Measurements from ENCODE around the gene TNFAIP1.

The TNFAIP1 gene

DNA sequence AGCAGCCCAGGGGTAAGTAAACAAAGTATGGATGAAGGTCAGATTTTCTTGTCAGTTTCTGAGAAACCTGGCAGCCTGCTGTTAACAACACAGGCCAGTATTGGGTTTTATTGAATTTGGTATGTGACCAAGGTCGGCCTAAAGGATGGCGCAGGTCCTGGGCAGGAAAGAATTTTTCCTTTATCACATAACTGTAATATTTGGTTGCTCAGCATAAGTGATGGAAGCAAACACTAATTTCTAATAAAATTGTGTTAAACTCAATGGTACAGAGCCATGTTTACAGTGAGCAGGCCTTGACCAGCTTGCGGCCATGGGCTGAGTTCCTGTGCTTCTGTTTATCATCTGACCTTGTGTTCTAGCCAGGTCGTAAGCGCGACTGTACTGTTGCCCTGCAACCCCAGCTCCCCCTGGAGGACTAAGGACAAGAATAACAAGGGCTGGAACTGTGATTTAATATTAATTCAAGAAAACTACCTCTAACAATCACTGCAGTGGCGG is 11.2 kb downstream of the TNFAIP1 start:
- DNase-seq = no peak

DNA sequence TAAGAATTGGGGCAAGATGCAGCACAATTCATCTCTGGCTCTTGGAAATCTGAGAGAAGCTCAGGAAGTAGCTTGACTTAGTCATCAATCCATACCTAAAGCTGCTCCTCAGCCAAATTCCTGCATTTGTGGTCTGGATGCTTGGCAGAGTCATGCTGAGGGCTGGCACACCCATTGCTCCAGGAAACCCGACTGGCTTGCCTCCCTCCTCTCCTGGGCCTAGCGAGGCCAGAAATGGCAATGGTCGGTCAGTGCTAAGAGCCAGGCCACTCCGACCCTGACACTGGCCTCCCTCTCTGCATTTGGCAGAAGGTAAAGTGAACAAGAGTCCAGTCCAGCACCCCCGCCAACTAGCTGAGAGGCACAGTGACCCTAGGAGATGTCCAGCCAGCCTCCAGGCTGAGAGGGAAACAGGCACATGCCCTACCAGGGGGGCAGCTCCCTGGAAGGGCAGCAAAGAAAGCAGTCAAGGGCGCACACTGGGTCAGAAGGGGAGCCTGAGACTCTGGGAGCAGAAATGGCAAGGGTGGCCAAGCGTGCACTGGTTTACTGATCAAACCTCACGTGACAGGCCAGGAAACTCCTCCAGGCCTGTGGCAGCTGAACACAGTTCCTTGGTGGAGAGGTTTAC is 11.8 kb downstream of the TNFAIP1 start:
- DNase-seq = no peak

DNA sequence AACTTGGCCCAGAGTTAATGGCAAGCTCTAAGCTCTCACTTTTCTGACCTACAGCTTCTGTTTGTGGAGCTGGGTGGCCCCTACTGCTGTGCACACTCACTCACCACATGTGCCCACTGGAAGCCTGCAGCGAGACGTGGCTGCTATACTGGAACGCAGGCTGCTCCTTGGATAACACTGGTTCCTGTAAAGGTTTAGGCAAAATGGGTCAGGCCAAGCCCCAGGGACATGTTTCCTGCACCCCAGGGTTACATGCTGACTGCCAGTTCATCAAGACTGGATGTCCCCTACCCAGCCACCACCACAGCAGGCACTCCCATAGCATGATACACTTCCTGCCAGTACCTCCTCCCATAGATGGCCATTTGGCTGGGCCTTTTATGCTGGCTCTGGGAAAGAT is 13.4 kb downstream of the TNFAIP1 start:
- no peak for DNase-seq

DNA sequence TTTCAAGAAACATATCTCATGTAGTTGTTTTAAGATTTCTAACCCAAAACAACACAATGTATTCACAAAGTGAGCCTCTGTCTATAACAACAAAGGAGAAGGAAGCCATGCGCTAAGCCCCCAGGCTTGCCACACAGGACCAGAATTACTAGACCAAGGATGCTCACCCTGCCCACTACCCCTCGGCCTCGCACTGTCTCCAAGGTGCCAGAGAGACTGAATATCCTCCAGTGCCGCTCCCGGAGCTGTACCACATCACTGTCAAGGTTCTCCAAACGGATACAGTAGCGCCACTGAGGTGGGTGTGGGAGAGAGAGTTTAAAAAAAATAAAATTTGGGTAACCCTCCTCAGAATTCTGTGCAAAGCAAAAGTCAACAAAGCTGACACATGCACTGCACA is 14.7 kb downstream of the TNFAIP1 start:
- DNase-seq = no peak

DNA sequence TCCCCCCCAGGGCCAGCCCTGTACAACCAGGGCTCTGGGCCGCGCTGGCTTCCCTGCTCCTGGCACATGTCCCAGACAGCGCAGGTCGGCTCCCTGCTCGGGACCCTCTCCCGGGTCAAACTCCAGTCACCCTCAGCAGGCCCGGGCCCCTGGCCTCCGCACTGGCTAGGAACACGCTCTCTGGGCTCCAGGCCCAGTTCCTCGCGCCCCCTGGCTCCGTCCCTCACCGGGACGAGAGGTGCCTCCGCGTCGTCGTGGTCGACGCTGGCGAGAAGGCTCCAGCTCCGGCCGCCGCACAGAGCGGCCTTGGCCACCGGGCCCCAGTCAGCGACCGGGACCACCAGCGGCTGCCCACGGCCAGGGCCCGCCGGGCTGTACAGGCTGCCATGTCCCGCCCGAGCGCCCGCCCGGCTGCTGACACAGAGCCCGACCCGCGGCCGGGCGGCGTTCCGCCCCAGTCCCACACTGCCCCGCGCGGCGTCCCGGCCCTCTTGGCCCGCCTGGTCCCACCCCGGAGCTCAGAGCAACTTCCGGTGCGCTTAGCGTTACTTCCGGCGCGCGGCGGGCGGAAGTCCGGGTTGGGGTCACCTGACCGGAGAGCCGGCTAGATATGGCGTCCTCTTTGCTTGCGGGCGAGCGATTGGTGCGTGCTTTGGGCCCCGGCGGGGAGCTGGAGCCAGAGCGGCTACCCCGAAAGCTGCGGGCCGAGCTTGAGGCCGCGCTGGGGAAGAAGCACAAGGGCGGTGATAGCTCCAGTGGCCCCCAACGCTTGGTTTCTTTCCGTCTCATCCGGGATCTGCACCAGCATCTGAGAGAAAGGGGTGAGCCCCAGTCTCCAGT is 21.7 kb downstream of the TNFAIP1 start, which contains the start of gene POLDIP2:
POLDIP2 (minus strand) TSS at position 467 of the 840 bp plus-strand sequence; CDS start at position 388, 79 bp downstream.
- peak; percentile 95 for DNase-seq

DNA sequence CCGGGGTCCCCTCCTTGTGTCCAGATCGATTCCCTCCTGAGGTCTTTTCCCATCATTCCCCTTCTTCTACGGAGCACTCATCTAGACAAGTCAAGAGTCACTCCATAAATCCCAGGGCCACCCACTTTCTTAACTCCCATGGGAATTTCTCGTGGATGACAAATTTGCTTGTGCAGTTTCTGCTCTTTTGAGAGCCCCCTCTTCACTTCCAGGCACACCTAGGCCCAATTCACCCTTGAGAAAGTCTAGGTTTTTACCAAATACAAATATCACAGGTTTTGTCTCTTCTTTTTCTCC is 22.3 kb downstream of the TNFAIP1 start:
- no peak for DNase-seq

DNA sequence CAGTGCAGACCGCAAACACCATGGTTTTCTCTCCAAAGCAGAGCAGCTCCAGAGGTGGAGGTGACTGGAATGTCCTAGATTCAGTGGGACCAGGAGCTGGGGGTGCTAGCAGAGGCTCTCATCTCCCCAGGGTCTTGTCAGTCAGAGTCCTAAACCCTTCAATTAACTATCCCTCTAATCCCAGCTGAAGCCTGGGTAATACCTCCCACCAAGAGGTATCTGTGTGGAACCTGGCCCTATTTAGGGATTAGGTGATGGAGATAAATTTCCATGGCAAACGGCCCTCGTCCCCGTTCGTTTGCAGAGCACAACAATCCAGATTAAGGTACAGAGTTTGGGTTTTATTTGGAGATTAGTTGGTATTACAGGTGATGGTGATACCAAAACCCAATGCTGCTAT is 27.6 kb downstream of the TNFAIP1 start:
- no peak for DNase-seq

DNA sequence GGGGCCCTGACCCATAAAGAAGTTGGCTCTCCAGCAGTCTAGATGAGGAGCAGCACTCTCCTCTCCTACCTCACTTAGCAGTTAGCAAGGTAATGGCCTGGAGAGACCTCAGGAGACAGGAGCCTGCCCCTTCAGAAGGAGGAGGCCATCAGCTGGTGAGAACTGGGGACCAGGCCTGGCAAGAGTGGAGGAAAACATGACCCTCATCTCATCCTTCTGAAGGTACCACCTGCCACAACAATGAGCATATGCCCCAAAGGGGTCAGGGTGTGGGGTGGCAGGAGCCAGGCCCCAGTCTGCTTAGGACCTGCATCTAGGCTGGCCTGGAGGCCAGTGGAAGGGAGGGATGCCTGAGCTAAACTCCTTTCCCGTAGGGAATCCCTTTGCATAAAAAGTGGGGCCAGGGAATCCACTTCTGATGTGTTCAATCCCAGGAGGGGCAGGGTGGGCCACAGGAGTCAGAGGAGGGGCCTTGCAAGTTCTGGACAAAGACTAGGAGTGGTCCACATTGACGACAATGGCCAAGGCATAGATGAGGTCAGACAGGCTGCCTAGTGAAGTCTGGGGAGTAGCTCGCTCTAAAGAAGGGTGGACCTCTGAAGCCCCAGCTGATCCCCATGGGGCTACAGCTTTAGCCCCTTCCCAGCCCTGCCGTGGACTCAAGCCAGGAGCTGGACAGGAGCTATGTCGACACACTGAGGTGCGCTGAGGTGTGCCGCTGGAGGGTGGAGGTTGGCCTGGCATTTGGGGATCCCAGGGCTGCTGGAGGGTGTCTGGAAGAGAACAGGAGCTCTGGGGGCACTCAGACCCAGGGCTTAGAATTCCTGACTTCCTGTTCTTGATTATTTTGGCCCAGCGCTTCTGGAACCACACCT is 28.5 kb downstream of the TNFAIP1 start:
- DNase-seq = no peak

DNA sequence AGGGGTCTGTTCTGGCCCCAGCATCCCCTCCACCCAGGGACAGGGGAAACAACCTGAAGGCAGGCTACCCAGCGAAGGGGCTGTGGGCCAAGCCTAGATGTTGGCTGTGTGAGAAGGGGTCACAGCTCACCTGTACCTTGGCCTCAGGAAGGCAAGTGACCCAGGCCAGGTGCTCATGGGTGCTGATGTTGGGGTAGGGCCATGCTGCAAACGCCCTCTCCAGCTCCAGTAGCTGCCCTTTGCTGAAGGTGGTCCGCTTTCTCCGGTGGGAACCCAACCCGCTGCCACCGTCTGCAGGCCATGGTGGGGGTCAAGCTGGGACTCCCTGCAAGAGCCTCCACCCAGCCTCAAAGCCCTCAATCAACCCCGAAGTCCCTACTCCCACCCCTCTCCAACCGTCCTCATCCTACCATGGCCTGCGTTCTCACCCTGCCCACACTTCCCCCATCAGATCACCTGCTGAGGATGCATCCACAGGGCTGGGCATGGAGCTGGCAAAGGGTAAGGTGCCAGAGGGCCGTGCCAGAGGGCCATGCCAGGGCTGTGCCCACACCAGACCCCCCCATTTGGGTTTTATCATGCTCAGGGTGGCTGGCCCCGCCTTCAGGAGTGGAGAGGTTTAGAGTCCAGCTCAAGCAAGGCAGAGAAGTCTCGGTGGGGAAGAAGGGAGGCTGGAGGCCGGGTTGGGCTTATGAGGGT is 29.3 kb downstream of the TNFAIP1 start, which contains the start of gene SEBOX:
SEBOX (minus strand) TSS at position 535 of the 699 bp plus-strand sequence; CDS start at position 487, 48 bp downstream.
- no peak for DNase-seq

DNA sequence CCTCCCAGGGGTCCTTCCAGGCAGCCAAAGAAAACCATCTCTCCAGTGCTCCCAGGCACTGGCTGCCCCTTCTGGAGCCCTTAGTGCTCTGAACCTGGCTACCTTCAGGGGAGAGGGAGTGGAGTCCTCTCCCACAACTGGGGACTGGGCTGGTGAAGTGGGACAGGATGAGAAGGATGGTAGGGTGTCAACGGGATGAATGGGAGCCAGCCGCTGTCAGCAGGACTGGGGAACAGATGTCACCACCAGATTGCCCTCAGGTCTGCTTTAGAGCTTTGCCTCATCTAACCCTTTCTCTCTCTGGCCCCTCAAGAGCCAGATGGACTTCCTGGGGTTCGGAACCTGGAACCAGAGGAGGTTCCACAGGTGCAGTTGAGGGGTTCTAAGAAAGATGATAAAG is 29.9 kb downstream of the TNFAIP1 start:
- DNase-seq = no peak

DNA sequence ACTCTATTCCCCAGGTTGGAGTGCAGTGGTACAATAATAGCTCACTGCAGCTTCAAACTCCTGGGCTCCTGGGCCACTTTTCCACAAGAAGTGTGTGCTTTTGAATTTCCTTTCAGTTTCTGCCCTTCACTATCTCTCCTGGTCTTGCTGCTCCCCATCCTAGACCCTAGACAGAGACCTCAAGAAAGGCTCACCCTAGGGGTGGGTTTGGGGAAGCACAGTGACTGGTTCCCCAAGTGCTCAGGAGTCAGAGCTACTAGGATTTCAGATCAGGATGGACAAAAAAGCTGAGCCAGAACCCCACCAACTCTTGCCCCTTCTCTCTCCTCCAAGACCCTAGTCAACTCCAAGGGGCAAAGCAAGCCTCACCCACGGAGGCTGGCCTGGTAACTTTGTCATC is 31.0 kb downstream of the TNFAIP1 start:
- no peak for DNase-seq

DNA sequence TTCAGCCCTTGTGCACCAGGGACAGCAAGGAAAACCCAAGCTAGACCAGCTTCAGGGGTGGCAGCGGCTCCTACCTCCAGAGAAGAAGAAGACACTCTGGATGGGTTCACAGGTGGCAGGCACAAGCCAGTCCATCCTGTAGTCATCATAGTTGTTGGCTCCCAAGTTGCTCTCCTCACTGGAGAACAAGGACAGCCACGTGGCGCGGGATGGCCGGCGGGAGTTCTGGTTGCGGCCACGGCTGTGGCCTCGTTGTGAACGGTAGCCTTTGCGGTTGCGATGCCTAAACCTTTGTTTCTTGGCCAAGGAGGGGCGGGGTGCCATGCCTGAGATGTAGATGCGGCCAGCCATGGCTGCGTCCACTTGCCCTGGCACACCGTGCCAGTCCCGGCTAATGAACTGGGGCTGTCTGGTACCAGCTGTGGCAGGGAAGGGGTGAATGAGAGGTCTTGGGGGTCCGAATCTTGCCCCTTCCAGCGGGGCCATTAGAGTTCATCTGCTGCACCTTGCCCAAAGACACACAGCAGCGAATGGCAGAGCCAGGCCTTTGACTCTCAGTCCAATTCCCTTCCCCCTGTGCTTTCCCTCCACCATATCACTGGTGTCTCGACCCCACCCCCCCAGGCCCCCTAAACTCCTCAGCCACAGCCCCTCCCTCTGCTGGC is 32.2 kb downstream of the TNFAIP1 start:
- no peak for DNase-seq

DNA sequence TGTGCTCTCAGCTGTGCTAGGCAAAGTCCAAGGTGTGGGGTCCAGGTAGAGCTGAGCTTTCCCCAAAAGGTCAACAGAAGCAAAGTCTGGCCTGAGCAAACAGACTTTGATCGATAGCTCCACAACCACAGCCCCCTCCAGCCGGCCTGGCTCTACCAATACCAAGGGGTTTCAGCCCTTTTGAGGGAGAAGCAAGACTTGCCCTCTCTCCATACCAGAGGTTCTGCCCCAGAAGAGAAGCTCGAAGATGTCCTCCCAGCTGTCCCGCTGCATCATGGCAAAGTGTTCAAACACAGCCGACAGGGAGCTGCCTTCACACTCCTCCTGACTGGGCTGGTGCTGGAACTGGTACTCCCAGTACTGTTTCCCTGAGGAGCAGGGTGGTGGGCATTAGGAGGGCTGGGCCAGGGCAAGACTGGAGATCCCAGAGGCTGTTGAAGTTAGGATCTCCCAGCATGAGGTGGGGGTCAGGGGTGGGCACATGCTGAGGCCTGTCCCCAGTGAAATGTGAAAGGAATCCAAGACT is 32.8 kb downstream of the TNFAIP1 start:
- DNase-seq = no peak

DNA sequence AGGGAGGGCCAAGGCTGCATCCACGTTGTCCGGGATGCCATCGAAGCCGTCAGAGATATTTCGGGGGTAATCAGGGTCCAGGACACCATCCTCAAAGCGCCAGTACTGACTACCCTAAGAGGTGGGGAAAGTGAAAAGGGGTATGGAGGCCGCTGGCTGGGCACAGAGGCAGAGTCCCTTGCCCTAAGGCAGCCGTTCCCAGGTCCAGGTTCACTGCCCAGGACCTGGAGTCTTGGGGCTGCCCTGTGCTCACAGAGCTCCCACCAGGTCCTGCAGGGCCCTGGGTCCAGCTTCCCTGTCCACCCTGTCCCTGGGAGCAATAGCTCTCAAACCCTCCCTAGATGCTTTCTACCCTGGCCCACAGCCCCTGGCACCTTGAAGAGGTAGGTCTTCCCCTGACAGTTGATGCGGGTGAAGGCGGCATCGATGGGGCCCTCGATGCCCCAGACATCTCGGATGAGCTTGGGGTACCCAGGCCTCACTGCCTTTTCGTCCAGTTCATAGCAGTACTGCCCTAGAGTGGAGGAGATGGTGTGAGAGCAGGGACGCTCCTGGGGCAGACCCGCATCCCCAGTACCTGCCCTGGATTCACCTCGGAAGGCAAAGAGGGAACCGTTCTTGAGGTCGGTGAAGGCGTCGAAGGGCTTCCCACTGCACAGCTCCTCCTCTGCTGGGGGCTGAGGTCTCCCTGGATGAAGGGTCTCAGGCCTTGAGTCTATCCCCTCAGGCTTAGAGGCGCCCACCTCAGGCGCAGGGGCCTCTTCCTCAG is 33.5 kb downstream of the TNFAIP1 start:
- DNase-seq = no peak

DNA sequence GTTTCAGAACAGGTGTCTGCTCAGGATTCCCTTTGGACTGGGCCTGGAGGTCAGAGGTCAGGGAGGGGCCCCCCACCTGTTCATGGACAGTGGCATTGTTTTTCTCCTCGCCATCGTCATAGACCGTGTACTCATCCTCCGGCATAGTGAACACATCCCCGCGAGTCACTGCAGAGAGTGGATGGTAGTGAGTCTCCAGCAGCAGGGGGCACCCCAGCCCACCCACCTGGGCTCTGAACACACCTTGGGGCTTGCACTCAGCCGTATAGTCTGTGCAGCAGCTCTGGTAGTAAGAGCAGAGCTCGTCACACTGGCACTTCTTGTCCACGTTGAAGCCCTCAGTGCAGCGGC is 34.1 kb downstream of the TNFAIP1 start:
- DNase-seq = no peak

DNA sequence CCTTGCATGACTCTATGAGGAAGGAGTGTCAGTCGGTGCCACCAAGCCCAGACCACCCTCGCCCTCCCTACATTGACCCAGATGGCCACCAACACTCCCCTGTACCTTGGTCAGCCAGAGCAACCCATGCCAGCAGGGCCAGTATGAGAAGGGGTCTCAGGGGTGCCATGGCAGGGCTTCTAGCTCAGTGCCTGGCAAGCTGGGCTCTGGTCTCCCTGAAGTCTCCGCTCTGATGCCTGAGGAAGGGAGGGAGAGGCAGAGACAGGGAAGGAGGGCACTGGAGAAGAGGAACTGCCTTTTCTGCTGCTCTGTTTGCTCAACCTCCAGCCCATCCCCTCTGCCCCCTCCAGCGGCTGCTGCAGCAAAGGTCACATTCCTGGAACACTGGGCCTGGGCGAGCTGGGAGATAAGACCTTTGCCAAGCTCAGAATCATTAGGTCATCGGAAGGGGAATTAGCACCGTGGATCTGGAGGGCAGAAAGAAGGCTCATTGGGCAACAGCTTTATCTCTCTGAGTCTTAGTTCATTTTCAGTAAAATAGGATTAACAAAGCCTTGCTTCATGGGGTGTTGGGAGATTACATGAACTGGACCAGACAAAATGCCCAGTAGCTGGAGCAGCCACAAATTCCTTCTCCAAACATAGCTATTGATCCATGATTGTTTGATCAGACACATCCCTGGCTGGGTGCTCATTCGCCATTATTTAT is 34.6 kb downstream of the TNFAIP1 start, which contains the start of gene VTN:
VTN (minus strand) TSS at position 273 of the 709 bp plus-strand sequence; CDS start at position 169, 104 bp downstream.
- DNase-seq = no peak

DNA sequence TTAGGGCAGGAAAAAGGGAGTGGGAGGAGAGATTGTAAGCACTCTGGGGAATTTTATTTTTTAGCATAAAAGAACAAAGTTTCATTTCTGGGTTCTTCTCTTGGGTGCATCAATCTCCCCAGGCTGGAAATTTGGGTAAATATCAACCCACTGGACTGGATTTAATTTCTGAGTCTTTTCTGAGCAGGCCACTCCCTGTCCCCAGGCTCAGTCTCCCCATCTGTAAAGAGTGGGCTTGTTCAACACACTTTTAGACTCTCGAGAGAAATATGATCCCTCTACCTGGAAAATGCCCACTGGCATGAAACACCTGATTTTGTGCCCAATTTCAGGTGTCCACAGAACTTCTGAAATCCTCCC is 35.2 kb downstream of the TNFAIP1 start:
- no peak for DNase-seq

DNA sequence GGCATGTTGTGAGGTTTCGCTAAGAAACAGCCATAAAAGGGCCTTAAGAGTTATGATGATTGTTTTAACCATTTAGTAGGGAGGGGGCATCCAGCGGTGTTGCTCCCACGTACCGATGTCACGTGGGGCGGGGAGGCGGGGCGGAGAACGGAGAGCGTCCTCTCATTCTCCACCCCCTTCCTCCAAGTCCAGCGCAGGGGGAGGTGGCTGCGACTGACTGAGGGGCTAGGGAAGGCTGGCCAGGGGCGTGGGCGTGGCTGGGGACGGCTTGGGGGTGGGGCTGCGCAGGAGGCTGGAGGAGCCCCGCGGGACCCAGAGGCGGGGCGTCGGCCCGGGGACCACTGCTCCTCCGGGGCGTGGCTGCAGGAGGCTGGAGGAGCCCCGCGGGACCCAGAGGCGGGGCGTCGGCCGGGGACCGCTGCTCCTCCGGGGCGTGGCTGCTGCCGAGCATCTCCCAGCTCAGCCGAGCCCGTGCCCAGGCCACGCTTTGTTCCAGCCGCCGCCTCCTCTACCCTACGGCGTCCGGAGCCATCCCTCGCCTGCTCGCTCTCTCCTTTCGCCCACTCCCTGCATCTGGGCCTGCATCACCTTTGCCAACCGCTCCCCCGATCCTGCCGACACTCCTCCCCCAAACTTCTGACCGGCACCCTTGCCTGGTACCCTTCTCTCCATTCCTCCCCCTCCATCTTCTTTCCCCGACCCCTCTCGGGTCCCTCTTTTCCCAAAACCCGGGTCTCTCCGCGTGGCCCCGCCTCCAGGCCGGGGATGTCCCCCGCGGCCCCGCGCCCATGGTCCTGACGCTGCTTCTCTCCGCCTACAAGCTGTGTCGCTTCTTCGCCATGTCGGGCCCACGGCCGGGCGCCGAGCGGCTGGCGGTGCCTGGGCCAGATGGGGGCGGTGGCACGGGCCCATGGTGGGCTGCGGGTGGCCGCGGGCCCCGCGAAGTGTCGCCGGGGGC is 36.0 kb downstream of the TNFAIP1 start, which contains the start of gene SARM1:
SARM1 (plus strand) TSS at position 450 of the 958 bp plus-strand sequence; CDS start at position 789, 339 bp downstream.
- DNase-seq = peak; percentile 91

Data from CD4-positive, alpha-beta T cell treated with Interleukin-4 for 4 hours (primary cell).